Mammary epithelial cell (primary cell): ENCODE results near the gene NRDE2.

Source experiments
- EZH2 ChIP-seq: IDR thresholded peaks from 2 replicates; pipeline ENCODE4 v1.6.1; 2012; ENCODE audit warnings: low read length, inconsistent platforms, borderline replicate concordance
- TF ChIP-seq, protein P1 (sequence below), 2 donors: IDR thresholded peaks in 1 of 2; conservative IDR thresholded peaks in 1 of 2; 2 replicates each; pipeline ENCODE4 v1.5.1; 2011 to 2012; ENCODE audit warnings: inconsistent platforms in 2 of 2, low read length in 2 of 2, mild to moderate bottlenecking in 2 of 2, control low read depth in 1 of 2, low read depth in 1 of 2; ENCODE audit not compliant: insufficient read depth in 1 of 2; ENCODE audit errors: extremely low read depth in 1 of 2

DNA sequence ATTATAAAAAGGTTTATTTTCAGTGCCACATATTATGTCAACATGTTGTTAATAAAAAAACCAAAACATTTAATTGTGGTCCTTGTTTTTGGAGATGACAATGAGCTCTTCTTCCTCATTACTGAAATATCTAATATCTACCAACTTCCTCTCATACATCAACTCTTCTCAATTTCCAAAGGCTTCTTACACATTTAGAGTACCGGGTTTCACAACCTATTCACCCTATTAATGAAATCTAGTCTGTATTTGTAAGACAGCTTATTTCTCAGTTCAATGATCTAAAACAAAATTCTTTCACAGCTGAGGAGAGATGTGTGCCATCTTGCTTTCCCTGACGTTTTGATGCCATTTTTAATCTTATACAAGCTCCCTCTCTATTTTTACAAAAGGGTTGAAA lies 14.5 kb downstream of the NRDE2 start:
- TF ChIP-seq, protein P1, sequence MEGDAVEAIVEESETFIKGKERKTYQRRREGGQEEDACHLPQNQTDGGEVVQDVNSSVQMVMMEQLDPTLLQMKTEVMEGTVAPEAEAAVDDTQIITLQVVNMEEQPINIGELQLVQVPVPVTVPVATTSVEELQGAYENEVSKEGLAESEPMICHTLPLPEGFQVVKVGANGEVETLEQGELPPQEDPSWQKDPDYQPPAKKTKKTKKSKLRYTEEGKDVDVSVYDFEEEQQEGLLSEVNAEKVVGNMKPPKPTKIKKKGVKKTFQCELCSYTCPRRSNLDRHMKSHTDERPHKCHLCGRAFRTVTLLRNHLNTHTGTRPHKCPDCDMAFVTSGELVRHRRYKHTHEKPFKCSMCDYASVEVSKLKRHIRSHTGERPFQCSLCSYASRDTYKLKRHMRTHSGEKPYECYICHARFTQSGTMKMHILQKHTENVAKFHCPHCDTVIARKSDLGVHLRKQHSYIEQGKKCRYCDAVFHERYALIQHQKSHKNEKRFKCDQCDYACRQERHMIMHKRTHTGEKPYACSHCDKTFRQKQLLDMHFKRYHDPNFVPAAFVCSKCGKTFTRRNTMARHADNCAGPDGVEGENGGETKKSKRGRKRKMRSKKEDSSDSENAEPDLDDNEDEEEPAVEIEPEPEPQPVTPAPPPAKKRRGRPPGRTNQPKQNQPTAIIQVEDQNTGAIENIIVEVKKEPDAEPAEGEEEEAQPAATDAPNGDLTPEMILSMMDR (conservative IDR thresholded peaks at IDR 0.05 in 1 of 2, IDR thresholded peaks at IDR 0.05 in 1 of 2; ENCODE audit: extremely low read depth in 1 of 2, insufficient read depth in 1 of 2, low read depth in 1 of 2, low read length in 2 of 2), result no peak
- TF ChIP-seq EZH2, result no peak
